NOMO-1 (cell line): Measurements from ENCODE around the gene TRAPPC3L.

Source experiments
- DNase-seq, 2 experiments: peaks; one replicate each; lab custom pipeline; 2025; ENCODE audit not compliant: unreplicated experiment in 2 of 2; lab: John Stamatoyannopoulos, UW

TRAPPC3L gene

DNA sequence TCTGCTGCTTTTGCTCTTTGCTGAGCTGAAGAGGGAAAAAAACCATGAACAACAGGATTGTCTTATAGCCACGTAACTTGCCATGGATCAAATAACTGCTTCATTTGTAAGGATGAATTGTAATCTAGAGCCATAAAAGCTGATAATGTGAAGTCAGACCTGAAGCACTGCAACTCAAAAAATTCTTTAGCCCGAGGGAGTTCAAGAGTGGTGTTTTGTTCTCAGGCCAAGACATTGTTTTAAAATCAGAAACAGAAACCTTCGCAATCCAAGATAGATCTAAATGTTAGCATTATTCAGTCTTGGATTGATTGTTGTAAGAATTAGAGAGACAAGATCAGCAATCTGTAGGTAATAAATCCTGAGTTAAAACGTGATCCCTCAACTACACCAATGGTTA is at the start of gene TRAPPC3L:
TSS of gene TRAPPC3L (minus strand) at position 34 of the 400 bp plus-strand sequence. CDS start 170 bp downstream, outside the sequence.
- no peak for DNase-seq

DNA sequence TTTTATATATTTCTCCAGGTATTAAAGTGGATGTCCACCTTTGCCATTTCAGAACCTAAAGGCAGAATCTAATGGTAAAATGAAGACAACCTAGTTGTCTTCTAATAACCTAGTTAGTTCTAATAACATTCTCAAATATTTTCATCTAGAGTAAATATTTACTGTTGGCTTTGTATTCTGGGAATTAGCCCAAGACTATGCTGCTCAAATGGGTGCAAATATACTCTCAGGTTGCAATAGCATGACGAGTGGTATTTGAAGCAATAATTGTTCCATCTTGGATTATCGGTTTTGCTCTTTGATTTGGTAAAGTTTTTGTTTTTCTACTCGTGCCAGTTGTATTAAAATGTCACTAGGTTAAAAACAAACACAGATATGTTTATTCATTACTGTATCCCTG is 49.8 kb upstream of the TRAPPC3L start:
- DNase-seq: no peak

DNA sequence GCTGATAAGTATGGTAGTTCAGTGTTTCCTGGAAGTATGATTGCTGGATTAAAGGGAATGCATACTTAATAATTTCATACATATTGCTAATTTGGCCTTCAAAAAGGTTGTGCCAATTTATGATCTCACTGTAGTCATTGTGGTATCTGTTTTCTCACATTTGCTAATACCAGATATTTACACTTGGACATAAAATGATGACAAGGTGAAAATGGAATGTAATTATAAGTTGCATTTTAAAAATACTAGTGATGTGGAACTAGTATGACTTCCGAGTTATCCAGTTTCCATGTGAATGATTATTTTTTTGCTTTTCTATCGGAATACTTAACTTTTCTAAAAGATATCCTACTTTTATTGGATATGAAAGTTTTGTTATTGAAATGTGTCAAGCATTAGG is 41.3 kb upstream of the TRAPPC3L start:
- no peak for DNase-seq

DNA sequence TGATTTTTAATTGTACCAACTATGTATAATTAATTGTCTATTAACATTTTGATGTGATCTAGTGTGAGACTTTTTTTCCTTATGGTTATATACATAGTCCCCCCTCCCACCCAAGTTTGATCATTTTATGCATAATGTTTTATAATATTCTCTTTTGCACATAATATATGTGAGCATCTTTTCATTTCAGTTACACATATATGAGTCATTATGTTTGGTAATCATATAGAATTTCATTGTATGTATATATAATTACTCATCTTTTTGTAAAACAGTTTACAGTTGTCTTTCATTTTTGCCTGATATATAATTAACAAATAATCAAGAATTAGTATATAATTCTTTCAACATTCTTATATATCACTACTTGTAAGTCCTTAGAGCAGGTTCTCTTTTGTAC is 40.8 kb upstream of the TRAPPC3L start:
- no peak for DNase-seq

DNA sequence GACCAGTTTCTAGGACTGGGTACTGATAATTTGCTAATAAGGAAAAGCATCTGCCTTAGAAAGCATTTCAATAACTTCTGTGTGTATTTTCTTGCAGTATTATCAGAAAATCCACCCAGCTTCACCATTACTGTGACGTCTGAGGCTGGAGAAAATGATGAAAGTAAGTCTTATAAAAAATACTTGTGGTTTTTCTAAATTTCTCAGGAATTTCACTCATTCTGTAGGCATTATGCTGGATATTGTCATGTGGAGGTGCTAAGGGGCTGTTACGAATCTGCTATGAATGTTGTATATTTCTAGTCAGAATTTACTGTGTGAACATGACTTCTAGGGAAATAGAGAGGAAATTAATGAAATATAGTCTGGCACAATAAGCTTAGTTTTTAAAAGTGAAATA is 34.7 kb upstream of the TRAPPC3L start:
- no peak for DNase-seq

DNA sequence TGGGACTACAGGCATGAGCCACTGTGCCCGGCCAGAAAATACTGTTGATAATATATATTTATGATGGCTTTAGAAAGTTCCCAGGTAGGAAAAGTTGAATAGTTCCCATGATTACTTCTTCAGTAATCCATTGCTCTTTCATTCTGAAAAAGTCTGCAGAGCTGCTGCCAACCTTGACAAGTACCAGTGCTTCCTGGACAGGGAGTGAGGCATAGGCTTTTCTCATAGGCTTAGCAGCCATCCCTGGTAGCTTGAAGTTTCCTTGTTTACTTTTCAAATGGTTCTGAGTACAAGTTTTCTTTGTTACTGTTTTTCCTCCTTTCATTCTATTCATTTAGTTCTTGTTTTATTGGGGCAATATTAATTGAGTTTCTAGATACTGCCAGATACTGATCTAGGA is 33.7 kb upstream of the TRAPPC3L start:
- DNase-seq: no peak

DNA sequence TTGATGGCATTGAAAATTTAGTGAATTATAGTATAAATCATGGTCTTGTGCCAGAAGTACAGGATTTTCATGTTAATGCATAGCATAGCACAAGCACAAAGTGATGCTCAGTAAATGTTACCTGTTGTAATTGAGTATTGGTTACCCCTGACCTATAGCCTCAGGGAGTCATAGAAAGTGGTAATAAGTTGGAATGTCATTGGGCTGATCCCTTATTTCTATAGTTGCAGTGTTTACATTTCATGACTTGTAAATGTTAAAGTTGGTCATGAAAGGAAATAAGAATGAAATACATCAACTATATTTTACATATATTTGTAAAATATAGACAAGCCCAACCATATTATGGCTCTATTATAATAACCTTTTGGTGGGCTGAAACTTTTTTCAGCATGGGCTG is 32.9 kb upstream of the TRAPPC3L start:
- no peak for DNase-seq

DNA sequence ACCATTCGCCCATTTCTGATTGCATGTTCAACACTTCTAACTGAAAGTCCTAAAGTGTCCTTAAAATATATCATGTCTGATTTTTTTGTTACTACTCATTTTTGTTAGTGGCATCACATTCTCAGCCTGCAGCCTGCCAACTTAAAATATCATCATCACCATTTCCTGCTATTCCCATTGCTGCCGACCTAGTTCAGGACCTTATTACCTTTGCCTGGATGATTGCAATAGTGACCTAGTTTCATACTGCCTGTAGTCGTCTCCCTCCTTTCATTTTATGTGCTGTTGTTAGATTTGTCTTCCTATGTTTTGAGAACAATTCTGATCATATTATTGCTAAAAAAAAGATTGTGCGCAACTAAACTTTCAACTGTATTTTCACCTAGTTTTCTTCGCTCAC is 32.0 kb upstream of the TRAPPC3L start:
- no peak for DNase-seq

DNA sequence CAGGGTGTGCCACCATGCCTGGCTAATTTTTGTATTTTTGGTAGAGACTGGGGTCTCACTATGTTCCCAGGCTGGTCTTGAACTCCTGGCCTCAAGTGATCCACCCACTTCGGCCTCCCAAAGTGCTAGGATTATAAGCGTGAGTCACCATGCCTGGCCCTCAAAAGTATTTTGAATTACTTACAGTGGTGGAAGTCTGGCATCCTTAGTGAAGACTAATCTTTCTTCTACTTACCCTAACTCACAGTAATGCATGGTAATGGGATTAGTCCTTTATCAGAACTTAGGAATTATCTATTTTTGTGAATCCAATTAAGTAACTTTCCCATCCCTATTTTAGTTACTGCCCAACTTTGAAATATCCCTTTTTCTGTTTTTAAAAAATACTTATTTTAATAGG is 29.7 kb upstream of the TRAPPC3L start:
- DNase-seq: no peak

DNA sequence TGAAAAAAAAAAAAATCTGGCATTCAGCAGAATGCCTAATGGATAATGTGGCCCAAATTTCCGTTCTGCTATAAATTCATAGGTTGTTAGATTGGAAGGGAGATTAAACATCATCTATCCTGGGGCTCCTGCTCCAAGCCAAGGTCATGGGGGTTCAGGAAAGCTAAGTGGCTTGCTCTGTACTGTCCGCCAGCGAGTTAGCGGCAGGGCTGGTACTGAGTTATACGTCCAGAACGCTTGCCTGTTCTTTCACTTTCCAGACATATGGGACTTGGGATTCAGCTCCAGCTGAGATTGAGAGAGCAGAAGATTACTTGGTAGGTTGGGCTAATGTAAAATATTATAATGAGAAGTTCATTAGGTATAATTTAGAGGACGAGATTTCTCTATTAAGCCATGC is 26.7 kb upstream of the TRAPPC3L start:
- DNase-seq: peak in 1 of 2 experiments; percentile 24

DNA sequence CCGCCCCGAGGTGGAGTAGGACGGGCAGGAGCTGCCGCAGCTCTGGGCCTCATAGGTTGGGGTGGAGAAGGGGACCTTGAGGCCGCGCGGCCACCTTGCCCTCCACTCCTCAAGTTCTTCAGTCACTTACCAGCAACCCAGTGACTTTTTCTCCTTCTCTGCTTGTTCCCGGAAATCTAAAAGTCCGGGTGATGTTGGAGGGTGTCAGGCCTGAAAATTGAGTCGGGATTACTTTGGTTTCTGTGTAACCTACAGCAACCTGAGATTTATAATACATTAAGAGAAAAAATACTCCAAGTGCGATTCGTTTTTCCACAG is 26.2 kb upstream of the TRAPPC3L start:
- DNase-seq: no peak

DNA sequence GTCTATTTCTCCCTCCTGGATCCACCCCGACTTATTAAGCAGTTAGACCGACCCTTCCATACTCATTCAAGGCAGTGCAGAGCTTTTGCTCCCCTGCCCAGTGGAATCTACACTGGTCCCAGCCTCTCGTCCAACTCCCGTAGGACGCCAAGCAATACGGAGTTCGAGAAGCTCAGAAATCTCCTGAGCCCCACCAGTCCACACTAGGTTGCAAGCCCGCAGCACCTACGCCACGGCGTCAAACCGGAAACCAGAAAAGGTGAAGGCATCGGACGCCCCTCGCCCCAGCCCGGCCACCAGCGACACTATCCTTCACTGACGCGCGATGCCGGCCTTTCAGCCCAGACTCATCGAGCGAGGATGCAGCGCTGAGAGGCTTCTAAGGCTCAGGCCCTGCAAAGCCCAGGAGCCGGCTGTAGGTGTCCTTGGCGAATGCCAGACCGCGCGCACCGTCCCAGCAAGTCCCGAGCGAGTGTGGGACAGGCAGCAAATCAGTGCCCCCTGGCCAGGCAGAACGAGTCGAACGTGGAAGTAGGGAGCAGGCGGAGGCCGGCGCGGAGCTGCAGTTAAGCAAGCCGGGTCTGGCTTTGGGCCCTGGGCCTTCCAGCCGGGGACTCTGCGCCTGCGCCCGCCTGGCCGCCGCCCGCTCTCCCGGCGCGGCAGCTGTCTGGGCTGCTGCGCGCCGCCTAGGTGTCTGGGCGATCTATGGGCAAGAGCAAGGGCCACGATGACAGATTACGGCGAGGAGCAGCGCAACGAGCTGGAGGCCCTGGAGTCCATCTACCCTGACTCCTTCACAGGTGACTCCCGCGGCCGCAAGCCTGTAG is 25.6 kb upstream of the TRAPPC3L start, which contains the start of gene RWDD1:
TSS of gene RWDD1 (plus strand) at position 649 of the 827 bp plus-strand sequence. CDS start at position 728, 79 bp downstream.
- DNase-seq: peak; percentile 96 to 97

DNA sequence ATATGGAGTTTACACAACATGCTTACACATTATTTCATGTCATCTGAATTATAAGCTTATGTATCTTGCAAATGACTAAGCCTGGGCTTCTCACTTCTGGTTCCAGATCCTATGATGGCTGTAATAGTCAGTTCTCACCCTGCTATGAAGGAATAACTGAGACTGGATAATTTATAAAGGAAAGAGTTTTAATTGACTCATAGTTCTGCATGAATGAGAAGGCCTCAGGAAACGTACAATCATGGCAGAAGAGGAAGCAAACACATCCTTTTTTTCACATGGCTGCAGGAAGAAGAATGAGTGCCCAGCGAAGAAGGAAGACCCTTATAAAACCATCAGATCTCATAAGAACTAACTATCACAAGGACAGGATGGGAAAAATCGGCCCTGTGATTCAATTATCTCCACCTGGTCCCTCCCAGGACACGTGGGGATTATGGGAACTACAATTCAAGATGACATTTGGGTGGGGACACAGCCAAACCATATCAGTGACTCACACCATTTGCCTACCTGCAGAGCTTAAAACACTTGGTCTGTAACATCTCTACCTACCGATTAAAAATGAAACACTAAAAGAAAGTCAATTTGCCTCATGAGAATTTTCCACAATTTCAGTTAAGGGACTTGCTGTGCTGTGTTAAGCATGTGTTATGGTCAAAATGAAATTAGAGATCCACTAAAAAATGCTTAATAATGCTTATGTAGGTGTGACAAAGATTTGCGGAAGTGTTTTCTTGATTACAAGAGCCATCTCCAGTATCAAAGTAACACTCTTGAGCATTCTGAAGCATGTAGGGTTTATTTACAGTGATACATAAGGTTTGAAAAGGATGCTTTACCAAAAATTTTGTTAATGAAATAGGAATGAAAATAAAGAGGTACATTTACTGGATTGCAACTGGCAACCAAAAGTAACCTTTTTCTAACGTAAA is 23.6 kb upstream of the TRAPPC3L start:
- DNase-seq: peak; percentile 27 to 62

DNA sequence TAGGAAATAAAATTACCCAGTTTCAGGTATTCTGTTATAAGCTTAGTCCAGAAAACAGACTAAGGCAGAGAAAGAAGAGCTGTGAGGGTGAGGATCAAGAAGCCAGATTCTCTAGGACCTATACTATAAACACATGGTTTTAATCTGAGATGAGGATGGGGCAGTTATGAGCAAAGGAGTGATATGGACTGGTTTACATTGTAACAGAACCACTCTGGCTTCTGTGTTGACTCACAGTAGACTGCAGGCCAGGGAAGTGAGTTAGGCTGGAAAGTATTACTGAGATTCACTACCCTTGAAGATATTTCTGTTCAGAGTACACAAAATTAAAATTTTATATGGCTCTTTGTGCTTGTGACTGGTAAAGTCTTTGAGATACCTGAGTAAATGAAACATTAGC is 22.6 kb upstream of the TRAPPC3L start:
- no peak for DNase-seq

DNA sequence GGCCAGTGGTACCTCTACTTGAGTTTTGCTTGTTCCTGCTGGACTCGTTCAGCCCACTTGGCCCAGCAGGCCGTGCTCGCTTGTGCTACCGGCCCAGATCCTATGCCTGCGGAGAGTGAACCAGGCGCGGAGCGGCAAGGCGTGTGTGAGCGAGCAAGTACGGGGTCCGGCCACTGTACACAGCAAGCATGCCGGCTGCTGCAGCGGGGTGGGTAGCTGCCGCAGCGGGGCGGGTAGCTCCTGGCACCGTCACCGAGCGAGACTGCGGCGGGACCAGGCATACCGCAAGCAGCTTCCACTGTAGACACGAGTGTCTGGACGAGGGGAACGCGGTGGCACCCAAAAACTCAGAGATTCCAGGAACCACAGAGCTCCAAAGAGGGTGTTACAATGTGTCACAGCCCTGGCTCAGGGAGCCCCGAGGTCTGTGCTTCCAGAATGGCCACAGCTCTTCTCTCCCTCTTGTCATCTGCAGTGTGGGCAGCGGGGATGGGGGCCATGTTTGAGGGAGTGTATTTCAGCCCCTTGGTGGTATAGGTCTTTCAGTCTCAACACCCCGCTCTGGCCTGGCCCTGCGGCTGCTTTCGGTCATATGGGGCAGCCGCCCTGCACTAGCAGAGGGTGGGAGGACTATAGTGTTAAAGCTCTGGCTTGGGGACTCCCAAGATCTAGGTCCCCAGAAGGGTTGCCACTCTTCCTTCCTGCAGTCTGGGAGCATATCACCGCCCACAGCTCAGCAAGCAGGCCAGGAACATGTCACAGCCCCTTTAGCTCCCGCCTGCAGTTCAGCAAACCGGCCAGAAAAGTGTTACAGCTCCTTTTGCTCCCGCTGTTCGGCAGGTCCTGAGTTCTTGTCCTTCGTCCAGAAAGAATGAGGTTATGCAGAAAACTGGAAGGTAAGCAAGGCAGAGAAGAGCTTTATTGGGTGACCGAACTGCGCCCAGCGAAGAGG is 19.7 kb upstream of the TRAPPC3L start:
- no peak for DNase-seq

DNA sequence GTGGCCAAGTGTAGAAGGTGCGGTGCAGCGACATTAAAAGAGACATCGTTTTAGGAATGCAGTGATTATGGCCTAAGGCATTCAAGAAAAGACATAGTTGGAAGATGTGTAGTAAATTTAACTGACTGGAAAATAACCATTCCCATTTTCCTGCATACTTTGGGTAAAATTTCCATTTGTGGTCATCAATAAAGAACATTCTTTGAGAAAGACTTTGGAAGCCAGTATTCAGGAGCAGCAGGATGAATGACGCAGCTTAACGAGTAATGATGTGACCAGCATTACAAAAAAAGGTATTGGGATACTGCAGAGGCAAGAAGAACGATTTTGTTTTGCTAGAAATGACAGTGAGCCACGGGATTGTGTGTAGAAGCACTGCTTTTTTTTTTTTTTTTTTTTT is 18.8 kb upstream of the TRAPPC3L start:
- no peak for DNase-seq

DNA sequence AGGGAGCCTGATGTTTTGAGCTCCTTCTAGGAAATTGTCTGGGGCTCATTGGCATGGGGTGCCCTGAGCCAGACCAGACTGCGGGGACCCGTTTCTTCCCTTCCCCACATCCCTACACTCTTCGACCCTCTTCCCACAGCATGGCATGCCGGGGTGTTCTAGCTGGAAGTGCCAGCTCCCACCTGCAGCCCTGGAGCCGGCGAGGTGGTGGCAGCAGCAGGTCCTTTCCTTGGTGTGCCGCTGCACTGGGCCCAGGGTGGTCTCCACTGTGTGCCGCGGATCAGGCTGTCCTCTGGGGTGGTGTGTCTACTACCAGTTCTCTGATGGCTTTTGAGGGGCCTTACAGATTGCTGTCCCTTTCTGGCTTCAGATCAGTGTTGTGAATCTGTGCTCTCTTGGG is 18.3 kb upstream of the TRAPPC3L start:
- no peak for DNase-seq

DNA sequence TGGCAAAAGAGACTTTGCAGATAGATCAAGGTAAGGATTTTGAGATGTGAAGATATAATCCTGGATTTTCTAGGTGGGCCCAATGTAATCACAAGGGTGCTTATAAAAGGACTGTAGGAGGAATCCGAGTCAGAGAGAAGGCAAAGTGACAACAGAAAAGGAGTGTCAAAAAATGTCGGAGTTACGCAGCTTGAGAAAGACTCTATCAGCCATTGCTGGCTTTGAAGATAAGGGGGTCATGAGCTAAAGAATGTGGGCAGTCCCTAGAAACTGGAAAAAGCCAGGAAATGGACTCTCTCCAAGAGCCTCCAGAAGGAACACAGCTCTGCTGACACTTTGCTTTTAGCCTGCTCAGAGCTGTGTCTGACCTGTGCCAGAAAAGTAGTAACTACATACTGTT is 17.1 kb upstream of the TRAPPC3L start:
- DNase-seq: no peak

DNA sequence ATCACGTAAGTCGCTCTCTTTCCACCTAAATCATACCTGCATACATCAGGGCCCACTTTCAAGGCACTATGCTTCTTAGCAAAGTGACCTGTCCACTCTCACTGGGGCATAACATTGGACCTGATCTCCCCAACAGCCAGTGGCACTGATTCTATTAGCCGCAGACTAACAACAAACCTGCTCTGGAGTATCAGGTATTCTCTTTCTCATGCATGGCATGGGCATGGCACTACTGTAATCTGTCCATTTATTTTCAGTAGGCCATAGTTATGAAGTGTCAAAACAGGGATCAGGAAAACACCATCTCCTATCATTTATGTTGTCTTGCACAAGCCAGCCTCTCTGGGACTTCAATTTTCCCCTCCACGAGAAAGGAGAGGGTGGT is 16.5 kb upstream of the TRAPPC3L start:
- no peak for DNase-seq

DNA sequence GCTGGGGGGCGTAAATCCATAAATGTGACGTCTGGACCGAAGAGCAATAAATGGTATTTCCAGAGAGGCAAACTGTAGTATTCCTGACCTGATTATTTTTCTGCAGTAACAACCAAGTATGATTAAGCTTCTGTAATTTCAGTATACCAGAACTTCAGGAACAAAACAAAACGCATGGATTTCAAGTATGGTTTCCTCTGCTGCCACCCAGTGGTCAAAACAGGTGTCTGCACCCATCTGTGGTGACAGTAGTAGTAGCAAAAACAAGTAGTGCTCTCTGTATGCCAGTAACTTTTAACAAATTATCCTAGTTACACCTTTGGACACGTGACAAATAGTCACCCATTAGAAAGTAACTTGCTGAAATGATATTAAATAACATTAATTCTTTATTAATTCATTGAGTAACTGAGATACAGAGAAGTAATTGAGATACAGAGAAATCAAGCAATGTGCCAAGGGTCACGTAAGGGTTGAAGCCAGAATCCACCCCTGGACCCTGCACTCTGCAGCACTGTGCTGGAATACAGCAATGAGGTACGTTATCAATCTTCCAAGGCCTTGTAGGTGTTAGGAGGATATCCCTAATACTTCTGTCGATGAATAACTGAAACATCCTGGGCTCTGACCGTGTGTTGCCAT is 16.0 kb upstream of the TRAPPC3L start:
- DNase-seq: peak; percentile 8 to 67
